Transverse colon (tissue), 4 donors: ENCODE results near the gene CREB5.

Experiments
- CTCF ChIP-seq, 5 experiments: fragments of 200-600 bp in 3 of 5; fragments of 450-650 bp in 2 of 5; sonication (generic) in 3 of 5; IDR thresholded peaks; 1 replicate in 2 of 5; 2 replicates in 3 of 5; pipeline ENCODE4 v1.5.1; 2016 to 2017; ENCODE audit warnings: antibody characterized with exemption in 5 of 5, inconsistent platforms in 3 of 5, mild to moderate bottlenecking in 2 of 5, moderate library complexity in 1 of 5
- EP300 ChIP-seq: sonication (generic); formaldehyde crosslinking; IDR thresholded peaks from one replicate; pipeline ENCODE4 v1.6.1; 2017; ENCODE audit warnings: antibody characterized with exemption, low read depth
- POLR2A ChIP-seq: fragments of 450-650 bp; IDR thresholded peaks from one replicate; pipeline ENCODE4 v1.6.1; 2016; ENCODE audit warnings: antibody characterized with exemption, mild to moderate bottlenecking, moderate library complexity
- POLR2AphosphoS5 ChIP-seq, 3 donors: sonication (generic); formaldehyde crosslinking; IDR thresholded peaks; one replicate each; pipeline ENCODE4 v1.6.1; 2016; ENCODE audit warnings: antibody characterized with exemption in 3 of 3

GRCh38 chr7:28474282-28474638, 61.9 kb downstream of the CREB5 start:
- TF ChIP-seq POLR2AphosphoS5 (IDR thresholded peaks at IDR 0.05), result no peak
- no peak for TF ChIP-seq CTCF (IDR thresholded peaks at IDR 0.05)
- no peak for TF ChIP-seq POLR2A
- TF ChIP-seq EP300, result no peak
